NCI-H146 treated with DMSO at 0.1 percent for 48 hours (cell line): ENCODE data around the gene SEMA3C.

Experiments
- DNase-seq: peaks from one replicate; lab custom pipeline; 2025; ENCODE audit not compliant: unreplicated experiment; lab: John Stamatoyannopoulos, UW

SEMA3C gene

GRCh38 chr7:80829527-80829926, 89.3 kb downstream of the SEMA3C start:
- DNase-seq, result no peak

GRCh38 chr7:80827239-80827633, 91.6 kb downstream of the SEMA3C start:
- DNase-seq, result no peak

DNA sequence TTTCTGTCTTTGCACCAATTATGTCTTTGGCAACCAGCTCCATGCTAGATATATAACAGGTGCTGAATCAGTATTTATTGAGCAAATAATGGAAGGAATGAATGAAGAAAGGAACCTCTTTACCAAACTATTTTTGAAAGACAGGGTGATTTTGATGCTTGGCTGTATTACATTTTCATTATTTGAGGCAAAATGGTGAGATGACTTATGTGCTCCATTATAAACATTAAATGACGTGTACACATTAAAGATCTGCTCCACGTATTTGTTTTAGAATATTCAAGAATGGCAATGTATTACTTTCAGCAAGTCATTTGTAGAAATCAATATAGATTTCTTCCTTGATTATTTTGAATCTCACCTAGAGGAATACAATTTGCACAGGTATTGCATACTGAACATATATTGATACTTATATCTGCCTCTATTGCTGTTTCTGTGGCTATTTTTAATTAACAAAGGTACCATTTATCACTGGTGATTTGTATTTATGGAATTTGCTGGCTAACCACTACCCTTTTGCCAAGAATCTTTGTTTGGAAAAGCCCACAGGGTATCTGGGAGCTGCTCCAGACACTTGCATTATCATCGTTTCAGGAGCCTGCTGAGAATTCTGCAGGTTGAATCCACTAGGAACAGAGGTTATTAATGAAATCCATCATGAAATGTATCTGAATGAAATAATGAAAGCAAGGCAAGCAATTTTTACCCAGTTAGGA, 92.2 kb downstream of the SEMA3C start:
- DNase-seq, result no peak

GRCh38 chr7:80825499-80825898, 93.4 kb downstream of the SEMA3C start:
- no peak for DNase-seq

DNA sequence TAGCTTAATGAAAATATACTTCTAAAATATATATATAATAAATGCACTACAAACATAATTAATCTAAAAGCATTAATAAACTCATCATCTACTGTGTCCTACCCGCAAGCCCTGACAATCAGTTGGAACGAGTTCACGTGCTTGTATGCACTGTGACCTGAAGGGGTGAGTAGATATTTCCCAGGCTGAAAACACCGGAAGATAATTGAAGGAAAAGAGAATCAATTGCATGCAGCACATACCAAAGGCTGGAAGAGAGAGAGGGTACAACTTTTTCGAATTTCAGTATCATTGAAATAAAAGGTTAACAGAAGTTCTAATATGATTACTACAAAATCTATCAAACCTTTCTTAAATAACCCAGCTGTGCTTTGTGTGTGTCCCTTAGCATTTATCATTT, 94.6 kb downstream of the SEMA3C start:
- DNase-seq, result no peak

DNA sequence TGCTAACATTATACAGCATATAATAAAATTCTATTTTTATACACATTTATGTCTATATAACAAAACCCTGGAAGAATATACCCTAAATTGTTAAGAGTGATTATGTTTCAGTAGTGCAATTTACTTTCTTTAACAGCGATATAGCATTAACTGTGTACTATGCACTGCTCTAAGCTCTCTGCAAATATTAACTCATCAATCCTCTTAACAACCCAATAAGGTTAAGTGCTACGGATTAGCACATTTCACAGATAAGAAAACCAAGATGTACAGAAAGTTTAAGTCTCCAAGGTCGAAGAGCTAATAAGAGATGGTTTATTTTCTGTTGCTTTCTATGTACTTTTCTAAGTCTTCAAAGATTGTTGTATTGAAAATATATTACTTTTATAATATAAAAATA, 95.8 kb downstream of the SEMA3C start:
- no peak for DNase-seq

DNA sequence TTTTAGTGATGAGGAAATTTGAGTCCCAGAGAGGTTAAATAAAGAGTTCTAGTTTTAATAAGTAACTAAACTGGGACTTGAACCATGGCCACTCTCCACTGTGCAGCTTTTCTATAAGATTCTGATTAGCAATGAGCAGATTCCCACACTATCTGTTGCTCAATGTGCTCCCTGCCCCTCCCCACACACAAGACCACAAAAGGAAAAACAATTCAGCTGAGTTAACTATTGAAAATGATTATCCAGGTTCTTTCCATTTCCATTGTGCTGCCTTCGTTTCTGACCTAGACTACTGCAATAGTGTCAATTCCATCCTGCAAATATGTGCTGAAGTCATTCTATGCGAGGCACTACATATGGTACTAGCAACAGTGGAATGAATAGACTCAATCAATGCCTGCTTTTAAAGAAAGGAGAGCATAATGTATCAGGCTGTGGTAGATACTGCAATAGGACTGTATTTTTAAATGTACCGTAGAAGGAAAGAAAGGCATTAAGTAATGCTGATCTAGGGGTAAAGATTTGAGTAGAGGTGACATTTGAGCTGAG, 97.0 kb downstream of the SEMA3C start:
- no peak for DNase-seq

GRCh38 chr7:80819503-80819902, 99.3 kb downstream of the SEMA3C start:
- DNase-seq, result no peak

DNA sequence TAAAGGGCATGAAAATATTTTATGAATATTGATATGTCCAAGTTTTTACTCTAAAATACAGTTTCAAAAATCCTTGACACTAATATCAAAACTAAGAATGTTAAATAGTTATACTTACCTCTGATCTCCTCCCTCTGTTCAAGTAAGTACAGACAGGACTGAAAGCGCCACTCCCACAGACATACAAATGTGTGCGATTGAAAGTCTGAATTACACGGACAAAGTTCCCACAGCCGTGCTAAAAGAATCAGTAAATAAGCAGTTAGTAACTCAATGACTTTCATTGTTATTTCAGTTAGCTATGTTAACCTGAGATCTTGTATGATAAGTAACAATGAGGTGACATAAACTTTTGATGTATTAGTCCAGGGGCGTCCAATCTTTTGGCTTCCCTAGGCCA, 100.7 kb downstream of the SEMA3C start:
- DNase-seq, result no peak

- DNase-seq, result no peak
Observed at GRCh38 chr7:80816806-80817205, 102.0 kb downstream of the SEMA3C start.

- DNase-seq, result no peak
Observed at GRCh38 chr7:80815733-80816132, 103.1 kb downstream of the SEMA3C start.

DNA sequence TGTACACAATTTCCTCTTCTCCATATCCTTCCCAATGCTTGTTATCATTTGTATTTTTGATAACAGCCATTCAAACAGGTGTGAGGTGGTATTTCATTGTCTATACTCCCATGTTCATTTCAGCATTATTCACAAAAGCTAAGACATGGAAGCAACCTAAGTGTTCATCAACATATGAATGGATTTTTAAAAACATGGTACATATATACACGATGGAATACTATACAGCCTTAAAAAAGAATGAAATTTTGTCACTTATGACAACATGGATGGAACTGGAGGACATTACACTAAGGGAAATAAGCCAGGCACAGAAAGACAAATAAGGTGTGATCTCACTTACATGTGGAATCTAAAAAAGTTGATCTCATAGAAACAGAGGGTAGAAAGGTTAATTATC, 109.3 kb downstream of the SEMA3C start:
- DNase-seq, result no peak

GRCh38 chr7:80807166-80807900, 111.5 kb downstream of the SEMA3C start:
- no peak for DNase-seq

DNA sequence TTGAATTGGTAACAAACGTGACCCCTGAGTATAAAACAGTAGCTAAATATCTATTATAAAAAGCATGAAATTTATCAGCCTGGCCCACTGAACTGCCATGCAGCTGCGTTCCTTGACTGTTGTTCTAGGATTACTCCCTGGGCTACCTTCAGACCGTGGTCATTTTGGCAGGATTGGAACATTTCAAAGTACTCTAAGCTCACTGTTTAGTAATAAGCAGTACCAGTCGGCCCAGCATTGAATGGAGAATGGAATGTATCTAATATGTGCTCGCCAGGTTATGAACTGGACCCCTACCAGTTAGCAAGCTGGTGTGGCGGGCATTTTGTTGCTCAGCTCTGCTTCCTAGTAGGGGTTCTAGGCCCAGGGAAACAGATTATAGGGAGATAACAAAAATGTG, 112.2 kb downstream of the SEMA3C start:
- no peak for DNase-seq

DNA sequence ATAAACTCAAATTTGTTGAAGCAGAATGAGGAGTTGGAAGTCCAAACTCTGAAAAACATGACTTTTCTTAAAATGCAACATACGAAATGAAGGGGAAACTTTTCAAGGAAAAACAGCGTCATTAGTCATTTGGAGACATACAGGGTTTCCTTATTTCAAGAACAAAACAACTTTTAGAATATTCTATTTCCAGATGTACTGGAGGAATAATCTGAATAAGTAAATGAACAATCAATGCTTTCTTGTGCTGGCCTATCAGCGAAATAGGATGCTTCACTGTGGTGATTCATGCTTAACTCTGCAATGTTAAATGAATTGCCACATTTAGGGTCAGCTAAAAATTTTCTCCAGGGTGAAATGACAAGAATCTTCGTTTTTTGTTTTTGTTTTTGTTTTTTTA, 114.3 kb downstream of the SEMA3C start:
- DNase-seq, result no peak

GRCh38 chr7:80802527-80802926, 116.3 kb downstream of the SEMA3C start:
- DNase-seq, result no peak

- DNase-seq, result no peak
Observed at GRCh38 chr7:80794631-80795573, 123.9 kb downstream of the SEMA3C start.

- DNase-seq, result no peak
Observed at GRCh38 chr7:80791509-80791929, 127.3 kb downstream of the SEMA3C start.

DNA sequence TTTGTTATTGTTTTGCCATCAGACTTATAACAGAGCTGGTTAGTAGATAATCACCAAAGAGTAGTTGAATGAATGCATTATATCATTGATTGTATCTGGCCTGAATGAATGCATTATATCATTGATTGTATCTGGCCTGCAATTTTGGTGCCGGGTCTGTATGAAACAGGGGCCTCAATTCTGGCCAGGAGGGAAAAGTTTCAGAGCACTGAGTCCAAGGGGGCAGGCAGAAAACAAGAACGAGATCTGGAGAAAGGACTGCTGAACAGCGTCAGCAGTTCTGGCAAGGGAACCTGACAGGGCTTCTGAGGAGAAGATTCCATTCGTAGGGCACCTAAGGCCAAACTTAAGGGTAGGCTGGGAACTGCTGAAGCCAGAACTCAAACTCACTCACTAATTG, 128.0 kb downstream of the SEMA3C start:
- no peak for DNase-seq

GRCh38 chr7:80787721-80788120, 131.1 kb downstream of the SEMA3C start:
- DNase-seq, result no peak

GRCh38 chr7:80785961-80786536, 132.8 kb downstream of the SEMA3C start:
- no peak for DNase-seq
